ENCODE measurements around the gene ALS2CL.
"Not testable (repeated sequence)": the region's sequence is repeated elsewhere in the genome, so short reads cannot be mapped to it uniquely, and the experiment has no call there.

Gene ALS2CL, protein sequence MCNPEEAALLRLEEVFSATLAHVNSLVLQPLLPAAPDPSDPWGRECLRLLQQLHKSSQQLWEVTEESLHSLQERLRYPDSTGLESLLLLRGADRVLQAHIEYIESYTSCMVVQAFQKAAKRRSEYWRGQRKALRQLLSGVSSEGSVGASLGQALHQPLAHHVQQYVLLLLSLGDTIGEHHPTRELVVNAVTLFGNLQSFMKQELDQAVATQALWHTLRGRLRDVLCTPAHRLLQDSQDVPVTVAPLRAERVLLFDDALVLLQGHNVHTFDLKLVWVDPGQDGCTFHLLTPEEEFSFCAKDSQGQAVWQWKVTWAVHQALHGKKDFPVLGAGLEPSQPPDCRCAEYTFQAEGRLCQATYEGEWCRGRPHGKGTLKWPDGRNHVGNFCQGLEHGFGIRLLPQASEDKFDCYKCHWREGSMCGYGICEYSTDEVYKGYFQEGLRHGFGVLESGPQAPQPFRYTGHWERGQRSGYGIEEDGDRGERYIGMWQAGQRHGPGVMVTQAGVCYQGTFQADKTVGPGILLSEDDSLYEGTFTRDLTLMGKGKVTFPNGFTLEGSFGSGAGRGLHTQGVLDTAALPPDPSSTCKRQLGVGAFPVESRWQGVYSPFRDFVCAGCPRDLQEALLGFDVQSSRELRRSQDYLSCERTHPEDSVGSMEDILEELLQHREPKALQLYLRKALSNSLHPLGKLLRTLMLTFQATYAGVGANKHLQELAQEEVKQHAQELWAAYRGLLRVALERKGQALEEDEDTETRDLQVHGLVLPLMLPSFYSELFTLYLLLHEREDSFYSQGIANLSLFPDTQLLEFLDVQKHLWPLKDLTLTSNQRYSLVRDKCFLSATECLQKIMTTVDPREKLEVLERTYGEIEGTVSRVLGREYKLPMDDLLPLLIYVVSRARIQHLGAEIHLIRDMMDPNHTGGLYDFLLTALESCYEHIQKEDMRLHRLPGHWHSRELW

DNA sequence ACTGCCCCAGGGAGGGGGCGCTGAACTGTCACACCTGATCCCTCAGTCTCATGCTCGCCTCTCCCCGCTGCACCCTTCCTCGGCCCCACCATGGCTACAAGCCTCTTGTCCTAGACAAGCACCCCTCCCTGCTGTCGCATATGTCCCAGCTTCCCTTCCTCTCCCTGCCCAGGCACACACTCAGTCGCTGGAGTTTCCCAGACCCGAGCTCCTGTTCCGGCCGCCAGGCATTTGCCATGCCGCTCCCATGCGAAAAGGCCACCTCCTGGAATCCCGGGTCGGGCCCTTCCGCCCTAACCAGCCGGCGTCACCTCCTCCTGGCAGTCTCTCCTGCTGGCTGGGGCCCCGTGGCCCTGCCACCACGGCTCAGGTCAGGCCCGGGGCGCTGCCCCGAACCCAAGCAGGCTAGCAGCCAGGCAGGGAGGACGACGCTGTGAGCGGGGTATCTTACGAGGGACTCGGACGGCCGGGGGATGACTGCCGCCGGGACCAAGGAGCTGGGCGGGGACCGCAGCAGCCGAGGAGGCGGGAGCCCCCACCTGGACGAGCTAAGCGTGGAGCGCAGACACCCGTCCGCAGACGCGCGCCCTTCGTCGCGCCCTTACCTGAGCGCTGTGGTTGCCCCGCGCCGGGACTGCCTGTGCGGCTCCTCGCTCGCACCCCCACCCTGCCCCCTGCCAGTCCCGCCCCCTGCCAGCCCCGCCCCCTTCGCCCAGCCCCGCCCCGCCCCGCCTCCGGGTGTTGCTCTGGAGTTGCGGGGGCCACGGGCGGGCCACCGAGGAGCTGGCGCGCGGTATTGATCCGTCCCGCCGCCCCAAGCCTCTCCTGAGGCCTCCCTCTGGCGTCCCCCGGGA lies at the start of gene ALS2CL:
TSS of gene ALS2CL (minus strand) at position 642 of the 854 bp plus-strand sequence. CDS start 4,239 bp downstream, outside the sequence.
- in situ Hi-C loops (cut with HindIII; ENCODE audit: low pct_ligation_motif_present, low pct_unique_long_range_greater_than_20kb, low sequenced_read_pairs): no loop called here
- DNase-seq: peak; percentile 27

DNA sequence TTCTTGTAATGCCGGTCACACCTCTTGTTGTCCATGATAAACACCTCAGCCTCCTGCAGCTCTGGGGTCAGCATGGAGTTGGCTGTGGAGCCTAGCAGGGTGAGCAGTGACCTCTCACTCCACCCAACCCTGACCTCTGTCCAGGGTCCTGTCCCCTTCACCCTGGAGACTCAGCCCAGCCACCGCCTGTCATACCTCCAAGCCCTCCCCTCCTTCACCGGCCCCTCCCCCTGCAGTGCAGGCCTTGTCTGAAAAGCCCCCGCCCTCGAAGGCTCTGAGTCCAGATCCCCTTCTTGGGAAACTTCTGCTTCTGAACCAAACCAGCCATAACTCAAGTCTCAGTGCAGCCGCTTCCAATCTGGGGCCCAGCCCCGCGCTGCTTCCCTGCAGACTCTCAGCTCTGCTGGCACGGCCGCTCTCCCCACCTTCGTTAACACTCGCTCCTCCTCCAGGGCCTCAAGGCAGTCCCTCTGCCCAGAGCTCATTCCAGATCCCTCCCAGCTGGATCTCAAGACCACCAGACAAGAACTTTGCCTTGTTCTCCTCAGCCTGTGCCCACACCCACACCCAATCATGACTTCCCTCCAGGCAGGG lies 49.6 kb upstream of the ALS2CL start:
- in situ Hi-C loops (cut with HindIII; ENCODE audit: low pct_ligation_motif_present, low pct_unique_long_range_greater_than_20kb, low sequenced_read_pairs): no loop called here
- DNase-seq: no peak

DNA sequence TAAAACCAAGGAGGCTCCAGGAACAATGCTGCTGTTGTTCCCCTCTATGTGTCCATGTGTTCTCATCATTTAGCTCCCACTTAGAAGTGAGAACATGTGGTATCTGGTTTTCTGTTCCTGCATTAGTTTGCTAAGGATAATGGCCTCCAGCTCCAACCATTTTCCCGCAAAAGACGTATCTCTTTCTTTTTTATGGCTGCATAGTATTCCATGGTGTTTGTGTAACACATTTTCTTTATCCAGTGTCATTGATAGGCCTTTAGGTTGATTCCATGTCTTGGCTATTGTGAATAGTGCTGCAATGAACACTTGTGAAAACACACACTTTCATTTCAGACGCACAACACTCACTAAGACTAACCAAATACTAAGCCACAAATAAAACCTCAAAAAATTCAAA lies 46.1 kb upstream of the ALS2CL start:
- in situ Hi-C loops (cut with HindIII; ENCODE audit: low pct_ligation_motif_present, low pct_unique_long_range_greater_than_20kb, low sequenced_read_pairs); DNase-seq: not testable (repeated sequence)

DNA sequence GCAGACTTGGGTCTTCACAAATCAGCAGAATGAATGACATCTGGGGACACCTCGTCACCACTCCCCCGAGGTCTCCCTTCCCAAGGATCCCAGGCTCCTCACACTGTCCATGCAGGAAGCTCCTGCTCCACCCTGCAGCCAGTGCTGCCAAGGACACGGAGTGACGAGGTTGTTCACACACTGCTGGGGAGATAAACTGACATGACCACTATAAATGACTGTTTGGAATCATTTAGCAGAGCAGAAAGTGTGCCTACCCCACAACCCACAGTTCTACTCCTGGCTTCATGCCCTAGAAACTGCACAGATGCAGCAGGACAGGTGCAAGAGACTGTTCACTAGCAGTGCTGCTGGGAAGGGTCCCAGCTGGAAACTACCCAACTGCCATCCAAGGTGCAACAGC lies 43.9 kb upstream of the ALS2CL start:
- in situ Hi-C loops (cut with HindIII; ENCODE audit: low pct_ligation_motif_present, low pct_unique_long_range_greater_than_20kb, low sequenced_read_pairs): no loop called here
- no peak for DNase-seq

DNA sequence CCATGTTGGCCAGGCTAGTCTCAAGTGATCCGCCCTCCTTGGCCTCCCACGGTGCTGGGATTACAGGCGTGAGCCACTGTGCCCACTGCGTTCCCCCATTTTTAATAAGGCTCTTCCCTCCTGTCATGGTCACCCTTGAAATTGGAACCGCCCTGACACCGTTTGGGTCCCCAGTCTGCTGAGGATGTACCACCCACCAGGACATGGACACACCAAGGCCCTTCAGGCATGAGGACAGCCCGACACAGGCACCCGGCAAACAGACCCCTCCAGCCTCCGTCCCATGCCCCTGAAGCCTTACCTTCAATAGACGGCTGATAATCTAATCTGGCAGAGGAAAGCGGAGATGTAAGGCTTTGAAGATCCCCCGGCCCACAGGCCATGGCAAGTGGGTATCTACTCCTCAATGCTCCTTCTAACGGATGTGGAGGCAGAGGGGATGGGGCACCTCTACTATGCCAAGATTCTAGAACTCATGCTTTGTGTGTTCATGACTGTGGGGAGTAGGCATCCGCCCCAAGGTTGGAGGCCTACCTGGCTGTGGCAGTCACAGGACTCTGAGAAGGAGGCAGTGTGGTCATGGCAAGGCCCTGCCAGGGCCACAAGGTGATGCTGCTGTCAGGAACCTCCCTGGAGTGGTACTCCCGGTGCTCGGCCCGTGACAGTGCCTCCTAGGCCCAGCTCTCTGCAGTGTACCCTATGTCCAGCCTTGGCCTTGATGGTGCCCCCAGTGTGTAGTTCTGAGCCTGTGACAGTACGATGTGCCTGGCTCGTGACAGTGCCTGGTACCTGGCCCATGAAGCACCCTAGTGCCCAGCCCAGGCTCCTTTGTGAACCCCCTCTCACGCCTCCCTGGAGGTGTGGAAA lies 42.8 kb upstream of the ALS2CL start:
- in situ Hi-C loops (cut with HindIII; ENCODE audit: low pct_ligation_motif_present, low pct_unique_long_range_greater_than_20kb, low sequenced_read_pairs): no loop called here
- DNase-seq: no peak

DNA sequence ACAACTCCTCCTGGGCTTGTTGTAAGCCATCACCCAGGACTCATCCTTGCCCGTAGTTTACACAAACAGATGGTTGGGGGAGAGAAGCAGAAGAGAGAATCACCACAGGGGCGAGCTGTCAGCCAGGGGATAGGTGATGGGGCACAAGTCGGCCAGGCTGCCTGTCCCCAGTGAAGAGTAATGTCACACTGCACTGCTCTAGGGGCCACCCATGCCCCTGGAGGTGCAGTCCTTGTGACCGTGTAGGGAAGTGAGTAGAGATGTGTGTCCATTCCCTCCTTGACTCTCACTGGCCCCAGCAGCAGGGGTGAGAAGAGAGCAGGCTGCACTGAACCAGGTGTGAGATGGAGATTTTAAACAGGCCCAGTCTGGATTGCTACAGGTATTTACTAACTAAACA lies 41.3 kb upstream of the ALS2CL start:
- no peak for DNase-seq
- in situ Hi-C loops (cut with HindIII; ENCODE audit: low pct_ligation_motif_present, low pct_unique_long_range_greater_than_20kb, low sequenced_read_pairs): no loop called here

DNA sequence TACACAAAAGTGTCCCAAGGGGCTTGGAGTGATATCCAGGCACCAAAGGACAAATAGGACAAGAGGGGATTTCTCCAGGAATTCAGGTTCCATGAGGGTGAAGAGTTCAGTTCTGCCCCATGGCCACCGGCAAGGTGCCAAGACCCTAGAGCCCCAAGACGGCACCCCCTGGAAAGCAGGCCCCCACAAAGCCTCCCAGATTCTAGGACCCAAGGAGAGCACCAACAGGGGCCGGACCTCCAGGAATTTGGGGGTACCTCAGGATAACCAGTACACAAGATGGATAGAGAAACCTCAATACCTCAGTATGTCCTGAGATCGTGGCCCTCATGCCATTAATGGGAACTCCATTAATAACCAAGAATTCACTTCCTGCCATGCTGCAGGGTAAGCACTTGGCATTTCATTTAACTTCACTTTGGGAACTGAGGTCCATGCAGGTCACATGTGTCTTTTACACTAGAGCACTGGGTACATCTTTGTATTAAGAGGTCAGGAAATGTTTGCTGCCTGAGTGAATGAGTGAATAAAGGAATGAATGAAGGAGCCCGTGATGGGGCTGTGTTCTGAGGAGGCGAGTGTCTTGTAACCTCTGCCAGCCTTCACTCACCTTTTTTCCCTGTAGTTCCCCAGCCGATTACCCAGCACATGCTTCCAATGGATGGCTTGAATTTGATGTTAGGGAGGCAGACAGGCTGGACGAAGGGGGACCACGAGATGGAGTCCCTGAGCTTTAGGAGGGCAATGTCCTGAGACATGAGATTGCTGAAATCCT lies 39.7 kb upstream of the ALS2CL start:
- in situ Hi-C loops (cut with HindIII; ENCODE audit: low pct_ligation_motif_present, low pct_unique_long_range_greater_than_20kb, low sequenced_read_pairs): no loop called here
- DNase-seq: no peak

DNA sequence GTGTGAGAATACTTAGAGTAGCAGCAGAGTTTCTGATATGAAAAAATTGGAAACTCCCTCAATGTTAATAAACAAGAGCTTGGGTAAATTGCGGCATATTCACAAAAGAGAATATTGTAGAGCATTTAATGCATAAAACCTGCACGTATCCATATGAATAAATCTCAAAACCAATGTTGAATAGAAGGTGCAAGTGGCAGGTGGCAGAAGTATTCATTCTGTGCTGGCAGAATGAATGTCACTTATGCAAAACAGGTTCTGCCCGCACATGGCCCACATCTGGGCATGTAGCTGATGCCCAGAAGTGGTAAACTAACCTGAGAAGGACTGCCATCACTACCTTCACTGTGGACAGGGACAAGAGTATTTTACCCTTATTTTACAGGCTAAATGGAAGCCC lies 38.3 kb upstream of the ALS2CL start:
- in situ Hi-C loops (cut with HindIII; ENCODE audit: low pct_ligation_motif_present, low pct_unique_long_range_greater_than_20kb, low sequenced_read_pairs): no loop called here
- DNase-seq: no peak

DNA sequence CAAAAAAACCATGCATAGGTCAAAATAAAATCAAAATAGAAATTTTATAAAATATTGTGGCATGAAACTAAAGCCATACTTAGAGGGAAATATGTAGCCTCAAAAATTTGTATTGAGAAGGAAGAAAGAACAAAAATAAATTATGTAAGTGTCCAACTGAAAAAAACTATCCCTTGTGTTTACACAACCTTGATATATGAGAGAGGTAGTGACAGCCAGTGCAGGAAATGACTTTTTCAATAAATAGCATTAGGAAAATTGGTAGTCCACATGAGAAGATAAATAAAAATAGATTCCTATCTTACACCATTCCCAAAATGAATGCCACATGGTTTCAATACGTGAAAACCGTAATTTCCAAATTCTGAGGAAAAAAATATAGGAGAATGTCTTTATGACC lies 37.3 kb upstream of the ALS2CL start:
- no peak for DNase-seq
- in situ Hi-C loops (cut with HindIII; ENCODE audit: low pct_ligation_motif_present, low pct_unique_long_range_greater_than_20kb, low sequenced_read_pairs): no loop called here

DNA sequence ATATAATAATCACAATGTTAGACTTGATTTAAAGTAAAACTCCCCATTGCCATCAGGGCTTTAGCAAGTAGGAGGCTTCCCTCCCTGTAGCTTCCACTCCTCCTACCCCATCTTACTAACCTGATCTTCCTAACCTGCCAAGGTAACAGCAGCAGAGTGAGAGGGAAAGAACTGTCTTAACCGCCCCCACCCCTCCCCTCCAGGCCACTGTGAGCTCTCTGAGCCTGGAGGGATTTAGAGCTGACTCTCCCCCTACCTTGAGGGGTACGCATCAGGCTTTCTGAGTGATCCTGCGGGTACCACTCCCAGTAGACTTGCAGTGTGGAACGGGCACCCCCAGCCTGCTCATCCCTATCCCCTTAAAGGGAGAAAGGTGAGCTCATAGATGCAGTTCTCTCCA lies 35.6 kb upstream of the ALS2CL start:
- DNase-seq: no peak
- in situ Hi-C loops (cut with HindIII; ENCODE audit: low pct_ligation_motif_present, low pct_unique_long_range_greater_than_20kb, low sequenced_read_pairs): no loop called here

DNA sequence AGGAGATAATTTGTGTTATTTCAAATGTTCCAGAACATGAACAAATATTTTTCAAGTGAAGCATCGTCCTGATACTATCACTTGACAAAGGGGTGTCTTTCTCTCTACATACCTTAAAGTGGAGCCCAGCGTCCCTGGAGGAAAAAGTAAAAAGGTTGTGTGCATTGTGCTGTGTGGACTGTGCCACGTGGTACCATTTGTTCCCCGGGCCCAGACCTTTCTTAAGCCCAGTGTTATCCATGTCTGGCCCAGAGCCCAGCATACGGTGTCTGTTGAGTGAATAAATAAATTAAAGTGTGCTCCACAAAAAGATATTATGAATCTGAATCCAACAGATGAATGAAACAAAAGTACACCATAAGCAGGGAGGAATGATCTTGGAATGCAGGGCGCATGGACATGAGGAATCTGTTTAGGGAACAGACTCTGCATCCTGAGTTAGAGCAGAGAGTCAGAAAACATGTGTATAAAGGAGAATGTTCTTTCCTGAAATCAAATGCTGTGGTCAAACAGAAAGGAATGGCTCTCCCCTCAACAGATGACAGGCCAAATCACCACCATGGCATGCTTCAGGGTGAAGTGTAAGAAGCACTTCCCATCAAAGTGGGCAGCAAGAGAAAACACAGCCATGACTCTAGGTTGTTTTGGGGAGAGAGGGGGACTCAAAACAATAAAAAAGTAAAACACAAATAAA lies 32.3 kb upstream of the ALS2CL start:
- DNase-seq: no peak
- in situ Hi-C loops (cut with HindIII; ENCODE audit: low pct_ligation_motif_present, low pct_unique_long_range_greater_than_20kb, low sequenced_read_pairs): no loop called here

DNA sequence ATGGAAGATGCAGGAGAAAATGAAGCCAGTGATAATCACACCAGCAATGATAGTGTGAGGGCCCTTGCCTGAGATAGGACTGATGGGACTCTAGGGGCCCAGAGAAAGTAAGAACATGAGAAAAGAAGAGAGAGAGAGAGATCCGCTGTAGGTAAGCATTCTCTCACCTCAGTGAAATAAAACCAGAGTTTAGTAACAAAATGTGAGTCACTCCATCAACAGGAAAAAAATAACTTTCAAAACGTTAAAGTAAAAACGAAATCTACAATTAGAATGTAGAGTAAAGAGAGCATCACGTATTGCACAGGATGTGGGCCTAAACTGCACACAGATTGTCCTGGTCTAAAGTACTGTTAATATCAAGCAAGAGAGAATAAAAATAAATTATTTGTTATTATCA lies 30.9 kb upstream of the ALS2CL start:
- in situ Hi-C loops (cut with HindIII; ENCODE audit: low pct_ligation_motif_present, low pct_unique_long_range_greater_than_20kb, low sequenced_read_pairs): no loop called here
- DNase-seq: no peak

DNA sequence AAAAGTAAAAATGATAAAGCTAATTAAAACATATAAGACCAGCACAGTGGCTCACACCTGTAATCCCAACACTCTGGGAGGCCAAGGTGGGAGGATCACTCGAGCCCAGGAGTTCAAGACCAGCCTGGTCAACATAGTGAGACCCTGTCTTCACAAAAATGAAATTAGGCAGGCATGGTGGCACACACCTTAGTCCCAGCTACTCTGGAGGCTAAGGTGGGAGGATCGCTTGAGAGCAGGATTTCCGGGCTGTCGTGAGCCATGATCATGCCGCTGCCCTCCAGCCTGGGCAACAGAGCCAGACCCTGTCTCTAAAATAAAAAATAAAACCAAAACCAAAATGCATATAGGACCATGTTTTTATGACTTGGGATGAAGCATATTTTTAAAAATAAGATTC lies 29.0 kb upstream of the ALS2CL start:
- DNase-seq: no peak
- in situ Hi-C loops (cut with HindIII; ENCODE audit: low pct_ligation_motif_present, low pct_unique_long_range_greater_than_20kb, low sequenced_read_pairs): no loop called here

DNA sequence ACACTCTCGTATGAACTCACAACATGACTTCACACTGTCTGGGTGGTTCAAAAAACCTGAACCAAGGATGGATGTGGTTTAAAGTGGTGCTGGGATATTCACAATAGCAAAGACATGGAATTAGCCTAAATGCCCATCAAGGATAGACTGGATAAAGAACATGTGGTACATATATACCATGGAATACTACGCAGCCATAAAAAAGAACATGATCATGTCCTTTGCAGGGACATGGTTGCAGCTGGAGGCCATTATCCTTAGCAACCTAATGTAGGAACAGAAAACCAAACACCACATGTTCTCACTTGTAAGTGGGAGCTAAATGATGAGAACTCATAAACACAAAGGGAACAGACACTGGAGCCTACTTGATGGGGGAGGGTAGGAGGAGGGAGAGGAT lies 27.5 kb upstream of the ALS2CL start:
- no peak for DNase-seq
- in situ Hi-C loops (cut with HindIII; ENCODE audit: low pct_ligation_motif_present, low pct_unique_long_range_greater_than_20kb, low sequenced_read_pairs): no loop called here

DNA sequence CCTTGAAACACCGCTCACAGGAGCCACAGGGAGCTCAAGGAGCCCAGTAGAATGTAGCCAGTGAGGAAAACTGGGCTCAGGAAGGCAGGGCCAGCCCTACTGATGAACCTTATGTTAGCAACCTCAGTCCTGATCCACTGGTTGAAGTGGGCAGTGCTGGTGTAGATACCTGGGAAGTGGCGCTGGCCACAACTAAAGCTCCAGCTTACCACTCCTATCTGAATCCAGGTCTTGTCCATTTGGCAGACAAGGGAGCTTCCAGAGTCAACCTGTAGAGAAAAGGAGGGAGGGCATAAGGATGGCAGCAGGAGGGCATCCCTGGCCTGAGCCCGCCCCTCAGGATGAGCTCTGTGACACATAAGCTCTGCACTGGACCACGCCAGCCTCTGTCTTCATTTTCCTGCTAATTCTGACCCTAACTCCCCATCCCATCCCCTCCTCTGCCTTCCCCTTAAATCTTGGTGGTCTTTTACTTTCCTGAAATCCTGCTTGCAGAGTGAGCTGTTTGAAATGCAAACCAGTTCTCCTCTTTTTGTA lies 26.3 kb upstream of the ALS2CL start:
- in situ Hi-C loops (cut with HindIII; ENCODE audit: low pct_ligation_motif_present, low pct_unique_long_range_greater_than_20kb, low sequenced_read_pairs): no loop called here
- DNase-seq: no peak

DNA sequence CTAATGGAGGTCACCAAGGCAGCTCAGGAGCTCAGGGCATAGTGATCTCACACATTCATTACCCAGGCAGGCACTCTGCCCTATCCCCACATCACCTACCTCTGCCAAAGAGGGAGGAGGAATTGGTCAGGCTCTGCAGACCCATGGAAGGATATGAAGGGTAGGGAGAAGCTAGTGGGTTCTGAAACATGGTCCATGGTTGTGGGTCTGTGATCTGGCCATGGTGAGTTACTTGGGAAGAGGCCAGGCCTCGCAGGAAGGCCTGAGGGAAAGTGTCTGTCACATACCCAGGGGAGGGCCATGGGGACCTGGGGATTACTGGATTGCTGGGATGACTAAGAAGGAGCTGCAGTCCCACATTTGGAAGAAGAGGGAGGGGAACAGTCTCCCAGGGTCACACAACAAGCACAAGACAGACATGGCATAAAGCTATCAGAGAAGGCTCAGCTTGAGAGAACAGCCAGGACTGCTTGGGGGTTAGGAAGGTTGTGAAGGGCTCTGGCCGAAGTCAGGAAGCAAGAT lies 25.6 kb upstream of the ALS2CL start:
- DNase-seq: no peak
- in situ Hi-C loops (cut with HindIII; ENCODE audit: low pct_ligation_motif_present, low pct_unique_long_range_greater_than_20kb, low sequenced_read_pairs): no loop called here

Data from ACHN (cell line).